Fibroblast of lung (primary cell): Measurements from ENCODE around the gene GRID1. TPM values are rescaled to one million over a fixed set of nuclear protein-coding genes. Genes with fewer than 3 reads are reported as not detected.

Experiments used
- DNase-seq, 2 donors: peaks; one replicate each; pipeline versions ENCODE4 v3.0.0 to v3.0.0-alpha.2; 2010; ENCODE audit warnings: low read depth in 2 of 2
- H2AFZ ChIP-seq: 2 replicates; pipeline ENCODE4 v1.5.1; 2012; ENCODE audit warnings: low read length, control low read depth, inconsistent platforms
- H3K27ac ChIP-seq: 2 replicates; pipeline ENCODE4 v1.5.1; 2011; ENCODE audit warnings: low read length, control low read depth; ENCODE audit not compliant: insufficient read depth
- H3K27me3 ChIP-seq: 2 replicates; pipeline ENCODE4 v1.5.1; 2011; ENCODE audit warnings: mild to moderate bottlenecking, low read length; ENCODE audit not compliant: control insufficient read depth, insufficient read depth
- H3K36me3 ChIP-seq: 2 replicates; pipeline ENCODE4 v1.5.1; 2011; ENCODE audit warnings: low read length; ENCODE audit not compliant: control insufficient read depth, insufficient read depth
- H3K4me1 ChIP-seq: 2 replicates; pipeline ENCODE4 v1.5.1; 2011; ENCODE audit warnings: low read length; ENCODE audit not compliant: control insufficient read depth, insufficient read depth; ENCODE audit errors: extremely low read depth
- H3K4me2 ChIP-seq: 2 replicates; pipeline ENCODE4 v1.5.1; 2011; ENCODE audit warnings: low read length, control low read depth; ENCODE audit not compliant: insufficient read depth; ENCODE audit errors: extremely low read depth
- H3K4me3 ChIP-seq, 4 experiments: fragments of 200-600 bp in 1 of 4; sonication (generic) in 1 of 4; replicated peaks in 1 of 4; 2 replicates each; pipeline ENCODE4 v1.5.1; 2011 to 2016; ENCODE audit warnings: low read length in 4 of 4, low read depth in 3 of 4, mild to moderate bottlenecking in 3 of 4, control low read depth in 2 of 4, inconsistent platforms in 1 of 4, mixed read lengths in 1 of 4; ENCODE audit not compliant: insufficient read depth in 1 of 4; ENCODE audit errors: control extremely low read depth in 1 of 4
- H3K79me2 ChIP-seq: 2 replicates; pipeline ENCODE4 v1.5.1; 2012; ENCODE audit warnings: mild to moderate bottlenecking, low read length, inconsistent platforms; ENCODE audit not compliant: control insufficient read depth, insufficient read depth
- H3K9ac ChIP-seq: 2 replicates; pipeline ENCODE4 v1.5.1; 2011; ENCODE audit warnings: mild to moderate bottlenecking, low read length, control low read depth; ENCODE audit not compliant: insufficient read depth
- H3K9me3 ChIP-seq: 2 replicates; pipeline ENCODE4 v1.5.1; 2012; ENCODE audit warnings: low read depth, low read length; ENCODE audit not compliant: control insufficient read depth, insufficient read depth
- H4K20me1 ChIP-seq: 2 replicates; pipeline ENCODE4 v1.5.1; 2011; ENCODE audit warnings: low read length; ENCODE audit not compliant: control insufficient read depth, insufficient read depth; ENCODE audit errors: extremely low read depth
- CTCF ChIP-seq, 2 donors: IDR thresholded peaks in 1 of 2; conservative IDR thresholded peaks in 1 of 2; 1 replicate in 1 of 2; 2 replicates in 1 of 2; pipeline ENCODE4 v1.5.1; 2011 to 2012; ENCODE audit warnings: low read length in 2 of 2, control low read depth in 1 of 2, inconsistent platforms in 1 of 2, low read depth in 1 of 2, mild to moderate bottlenecking in 1 of 2
- EZH2 ChIP-seq: IDR thresholded peaks from 2 replicates; pipeline ENCODE4 v1.5.1; 2012; ENCODE audit warnings: low read length, control low read depth, mild to moderate bottlenecking; ENCODE audit errors: missing control alignments
- polyA plus RNA-seq, 2 donors: library from polyadenylated mRNA; depleted of rRNA in 1 of 2; stranded (reverse) in 1 of 2; unstranded in 1 of 2; fragments of >200 nt; gene quantifications; 2 replicates each; pipeline ENCODE4 v1.2.1, GENCODE V29; 2011 to 2012; ENCODE audit warnings: missing spikeins in 1 of 2
- total RNA-seq: library from RNA; depleted of rRNA; stranded (reverse); fragments of >200 nt; gene quantifications from 2 replicates; pipeline ENCODE4 v1.2.1, GENCODE V29; 2014

Gene GRID1
- total and polyA plus RNA-seq, 2 donors (not counting 1 experiment from before 2014, with no cell fraction given): 0.03 to 0.33 TPM

GRCh38 chr10:86162036-86162435, 204.6 kb downstream of the GRID1 start:
- no peaks in the 10 kb centered on the region for H3K9me3 ChIP-seq
- H3K9ac ChIP-seq: no peak overlapping the region
- no peaks in the 10 kb centered on the region for H3K27me3 ChIP-seq
- H3K4me2 ChIP-seq: no peak overlapping the region
- H3K27ac ChIP-seq: no peak overlapping the region
- no peak for DNase-seq
- H3K4me3 ChIP-seq: no peak overlapping the region
- no peaks in the 10 kb centered on the region for H3K36me3 ChIP-seq
- H3K79me2 ChIP-seq: no peaks in the 10 kb centered on the region
- TF ChIP-seq CTCF (conservative IDR thresholded peaks at IDR 0.05 in 1 of 2, IDR thresholded peaks at IDR 0.05 in 1 of 2; ENCODE audit: low read depth in 1 of 2, low read length in 2 of 2): no peak
- TF ChIP-seq EZH2: no peak
- no peaks in the 10 kb centered on the region for H4K20me1 ChIP-seq
- H3K4me1 ChIP-seq: no peaks in the 10 kb centered on the region
- H2AFZ ChIP-seq: no peak overlapping the region

- no peaks in the 10 kb centered on the region for H3K9me3 ChIP-seq
- H3K4me1 ChIP-seq: no peaks in the 10 kb centered on the region
- DNase-seq: no peak
- H3K36me3 ChIP-seq: no peaks in the 10 kb centered on the region
- no peak overlapping the region for H3K4me2 ChIP-seq
- no peak overlapping the region for H3K9ac ChIP-seq
- no peaks in the 10 kb centered on the region for H4K20me1 ChIP-seq
- H3K79me2 ChIP-seq: no peaks in the 10 kb centered on the region
- H3K4me3 ChIP-seq: no peak overlapping the region
- H3K27ac ChIP-seq: no peak overlapping the region
- no peak overlapping the region for H2AFZ ChIP-seq
- no peaks in the 10 kb centered on the region for H3K27me3 ChIP-seq
- TF ChIP-seq CTCF (conservative IDR thresholded peaks at IDR 0.05 in 1 of 2, IDR thresholded peaks at IDR 0.05 in 1 of 2; ENCODE audit: low read depth in 1 of 2, low read length in 2 of 2): no peak
- TF ChIP-seq EZH2: no peak
Measured at GRCh38 chr10:86160890-86161585, 205.6 kb downstream of the GRID1 start.

DNA sequence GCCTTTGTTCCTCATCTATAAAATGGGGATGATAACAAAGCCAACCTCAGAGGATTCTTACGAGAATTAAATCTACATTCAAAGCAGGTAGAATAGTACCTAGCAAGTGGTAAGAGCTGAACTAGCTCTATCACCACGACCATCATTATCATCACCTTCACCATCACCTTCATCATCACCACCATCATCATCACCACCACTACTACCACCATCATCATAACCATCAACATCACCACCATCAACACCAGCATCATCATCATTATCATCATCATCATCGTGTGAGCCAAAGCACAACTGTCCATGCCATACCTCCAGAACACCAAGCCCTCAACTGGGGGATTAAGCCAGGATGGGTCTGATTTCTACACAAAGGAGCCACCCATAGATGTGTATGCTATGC, 206.8 kb downstream of the GRID1 start:
- no peak for TF ChIP-seq EZH2
- TF ChIP-seq CTCF (conservative IDR thresholded peaks at IDR 0.05 in 1 of 2, IDR thresholded peaks at IDR 0.05 in 1 of 2; ENCODE audit: low read depth in 1 of 2, low read length in 2 of 2): no peak
- H3K9me3 ChIP-seq: no peaks in the 10 kb centered on the region
- H3K27ac ChIP-seq: no peak overlapping the region
- H3K9ac ChIP-seq: no peak overlapping the region
- no peak overlapping the region for H3K4me2 ChIP-seq
- H2AFZ ChIP-seq: no peak overlapping the region
- H4K20me1 ChIP-seq: no peaks in the 10 kb centered on the region
- H3K27me3 ChIP-seq: no peaks in the 10 kb centered on the region
- no peak for DNase-seq
- no peak overlapping the region for H3K4me3 ChIP-seq
- H3K79me2 ChIP-seq: no peaks in the 10 kb centered on the region
- no peaks in the 10 kb centered on the region for H3K36me3 ChIP-seq
- H3K4me1 ChIP-seq: no peaks in the 10 kb centered on the region
